ENCODE data around the gene COG4.

The COG4 gene

GRCh38 chr16:70468776-70469525 is 54.4 kb downstream of the COG4 start:
- peaks cover 0 to 2% of the 10 kb centered on the region in 2 experiments for H3K36me3 ChIP-seq (ENCODE audit: control insufficient read depth in 1 of 2, insufficient read depth in 2 of 2, low read length in 2 of 2)
- no peak overlapping the region for H4K12ac ChIP-seq (ENCODE audit: low read depth, low read length)
- H2AK5ac ChIP-seq (ENCODE audit: low read length): no peak overlapping the region
- no peak overlapping the region for H2BK120ac ChIP-seq (ENCODE audit: insufficient read depth, low read length, poor library complexity)
- no peak overlapping the region for H3K27ac ChIP-seq (ENCODE audit: low read depth, low read length)
- H2AFZ ChIP-seq (ENCODE audit: insufficient read depth, low read length, poor library complexity): no peak overlapping the region
- no peak overlapping the region for H4K91ac ChIP-seq (ENCODE audit: low read depth, low read length)
- H3K79me1 ChIP-seq (ENCODE audit: low read length): no peaks in the 10 kb centered on the region
- no peak overlapping the region for H2BK5ac ChIP-seq (ENCODE audit: low read depth, low read length, poor library complexity)
- no peaks in the 10 kb centered on the region for H3K9me3 ChIP-seq (ENCODE audit: insufficient read depth, low read depth, low read length)
- peaks cover 4 to 5% of the 10 kb centered on the region in 2 experiments for H3K4me1 ChIP-seq (ENCODE audit: control insufficient read depth in 1 of 2, insufficient read depth in 2 of 2, low read length in 2 of 2)
- H3K4ac ChIP-seq (ENCODE audit: low read depth, low read length): no peak overlapping the region
- no peak overlapping the region for H4K8ac ChIP-seq (ENCODE audit: low read depth, low read length)
- no peak overlapping the region for H3K4me2 ChIP-seq (ENCODE audit: low read length)
- no peak for DNase-seq
- H2BK12ac ChIP-seq (ENCODE audit: low read length): no peak overlapping the region
- no peak overlapping the region for H3K9ac ChIP-seq (ENCODE audit: low read length)
- no peak overlapping the region for H3K23ac ChIP-seq (ENCODE audit: low read length)
- no CpG with 5 or more reads among the region's 16 CpGs for WGBS (ENCODE audit: extremely low coverage, insufficient coverage, insufficient read length)
- no peaks in the 10 kb centered on the region for H3K79me2 ChIP-seq (ENCODE audit: control insufficient read depth, insufficient read depth, low read length, poor library complexity)
- no peak overlapping the region for H3K14ac ChIP-seq (ENCODE audit: low read length)
- no peak overlapping the region for H3K18ac ChIP-seq (ENCODE audit: low read length)
- no peak overlapping the region for H3K4me3 ChIP-seq (ENCODE audit: low read depth, low read length)
- no peaks in the 10 kb centered on the region for H3K27me3 ChIP-seq (ENCODE audit: insufficient read depth, low read length)

GRCh38 chr16:70467608-70468007 is 55.7 kb downstream of the COG4 start:
- Histone ChIP-seq H3K4ac (ENCODE audit: low read depth, low read length) (no peak overlapping the region), H3K9ac (ENCODE audit: low read length) (no peak overlapping the region), H3K27ac (ENCODE audit: low read depth, low read length) (no peak overlapping the region), H2BK120ac (ENCODE audit: insufficient read depth, low read length, poor library complexity) (no peak overlapping the region), H3K4me3 (ENCODE audit: low read depth, low read length) (no peak overlapping the region), H3K4me2 (ENCODE audit: low read length) (no peak overlapping the region), H4K91ac (ENCODE audit: low read depth, low read length) (no peak overlapping the region), H3K18ac (ENCODE audit: low read length) (no peak overlapping the region), H2AFZ (ENCODE audit: insufficient read depth, low read length, poor library complexity) (no peak overlapping the region), H3K27me3 (ENCODE audit: insufficient read depth, low read length) (no peaks in the 10 kb centered on the region), H4K8ac (ENCODE audit: low read depth, low read length) (no peak overlapping the region), H3K79me1 (ENCODE audit: low read length) (no peaks in the 10 kb centered on the region), H3K23ac (ENCODE audit: low read length) (no peak overlapping the region), H3K36me3 (ENCODE audit: control insufficient read depth in 1 of 2, insufficient read depth in 2 of 2, low read length in 2 of 2) (peaks cover 0 to 2% of the 10 kb centered on the region in 2 experiments), H2AK5ac (ENCODE audit: low read length) (no peak overlapping the region), H3K4me1 (ENCODE audit: control insufficient read depth in 1 of 2, insufficient read depth in 2 of 2, low read length in 2 of 2) (peaks cover 4 to 5% of the 10 kb centered on the region in 2 experiments), H2BK12ac (ENCODE audit: low read length) (no peak overlapping the region), H3K79me2 (ENCODE audit: control insufficient read depth, insufficient read depth, low read length, poor library complexity) (no peaks in the 10 kb centered on the region), H2BK5ac (ENCODE audit: low read depth, low read length, poor library complexity) (no peak overlapping the region), H3K9me3 (ENCODE audit: insufficient read depth, low read depth, low read length) (no peaks in the 10 kb centered on the region), H4K12ac (ENCODE audit: low read depth, low read length) (no peak overlapping the region), H3K14ac (ENCODE audit: low read length) (no peak overlapping the region)
- WGBS (ENCODE audit: extremely low coverage, insufficient coverage, insufficient read length): no CpG with 5 or more reads among the region's 8 CpGs
- DNase-seq: no peak

GRCh38 chr16:70467113-70467512 is 56.2 kb downstream of the COG4 start:
- Histone ChIP-seq H3K14ac (ENCODE audit: low read length) (no peak overlapping the region), H3K27me3 (ENCODE audit: insufficient read depth, low read length) (no peaks in the 10 kb centered on the region), H3K4ac (ENCODE audit: low read depth, low read length) (no peak overlapping the region), H4K91ac (ENCODE audit: low read depth, low read length) (no peak overlapping the region), H3K9ac (ENCODE audit: low read length) (no peak overlapping the region), H3K27ac (ENCODE audit: low read depth, low read length) (no peak overlapping the region), H3K4me3 (ENCODE audit: low read depth, low read length) (no peak overlapping the region), H2AFZ (ENCODE audit: insufficient read depth, low read length, poor library complexity) (no peak overlapping the region), H3K23ac (ENCODE audit: low read length) (no peak overlapping the region), H3K18ac (ENCODE audit: low read length) (no peak overlapping the region), H2BK5ac (ENCODE audit: low read depth, low read length, poor library complexity) (no peak overlapping the region), H3K36me3 (ENCODE audit: control insufficient read depth in 1 of 2, insufficient read depth in 2 of 2, low read length in 2 of 2) (peaks cover 0 to 2% of the 10 kb centered on the region in 2 experiments), H3K79me1 (ENCODE audit: low read length) (no peaks in the 10 kb centered on the region), H2BK120ac (ENCODE audit: insufficient read depth, low read length, poor library complexity) (no peak overlapping the region), H3K4me1 (ENCODE audit: control insufficient read depth in 1 of 2, insufficient read depth in 2 of 2, low read length in 2 of 2) (peaks cover 1 to 2% of the 10 kb centered on the region in 2 experiments), H3K9me3 (ENCODE audit: insufficient read depth, low read depth, low read length) (no peaks in the 10 kb centered on the region), H2BK12ac (ENCODE audit: low read length) (no peak overlapping the region), H3K79me2 (ENCODE audit: control insufficient read depth, insufficient read depth, low read length, poor library complexity) (no peaks in the 10 kb centered on the region), H3K4me2 (ENCODE audit: low read length) (no peak overlapping the region), H4K12ac (ENCODE audit: low read depth, low read length) (no peak overlapping the region), H4K8ac (ENCODE audit: low read depth, low read length) (no peak overlapping the region), H2AK5ac (ENCODE audit: low read length) (no peak overlapping the region)
- DNase-seq: no peak
- no CpG with 5 or more reads among the region's 11 CpGs for WGBS (ENCODE audit: extremely low coverage, insufficient coverage, insufficient read length)

- H2AFZ ChIP-seq (ENCODE audit: insufficient read depth, low read length, poor library complexity): no peak overlapping the region
- peaks cover 0 to 2% of the 10 kb centered on the region in 2 experiments for H3K36me3 ChIP-seq (ENCODE audit: control insufficient read depth in 1 of 2, insufficient read depth in 2 of 2, low read length in 2 of 2)
- H3K23ac ChIP-seq (ENCODE audit: low read length): no peak overlapping the region
- H3K9ac ChIP-seq (ENCODE audit: low read length): no peak overlapping the region
- no peak for DNase-seq
- no peaks in the 10 kb centered on the region for H3K9me3 ChIP-seq (ENCODE audit: insufficient read depth, low read depth, low read length)
- no peaks in the 10 kb centered on the region for H3K79me1 ChIP-seq (ENCODE audit: low read length)
- no peaks in the 10 kb centered on the region for H3K79me2 ChIP-seq (ENCODE audit: control insufficient read depth, insufficient read depth, low read length, poor library complexity)
- H3K27me3 ChIP-seq (ENCODE audit: insufficient read depth, low read length): no peaks in the 10 kb centered on the region
- H3K4me3 ChIP-seq (ENCODE audit: low read depth, low read length): no peak overlapping the region
- no peak overlapping the region for H2BK120ac ChIP-seq (ENCODE audit: insufficient read depth, low read length, poor library complexity)
- no peak overlapping the region for H3K4me2 ChIP-seq (ENCODE audit: low read length)
- no CpG with 5 or more reads among the region's 7 CpGs for WGBS (ENCODE audit: extremely low coverage, insufficient coverage, insufficient read length)
- H3K14ac ChIP-seq (ENCODE audit: low read length): no peak overlapping the region
- no peak overlapping the region for H4K12ac ChIP-seq (ENCODE audit: low read depth, low read length)
- no peak overlapping the region for H4K8ac ChIP-seq (ENCODE audit: low read depth, low read length)
- H2BK5ac ChIP-seq (ENCODE audit: low read depth, low read length, poor library complexity): no peak overlapping the region
- no peak overlapping the region for H3K27ac ChIP-seq (ENCODE audit: low read depth, low read length)
- H2BK12ac ChIP-seq (ENCODE audit: low read length): no peak overlapping the region
- no peak overlapping the region for H3K18ac ChIP-seq (ENCODE audit: low read length)
- no peak overlapping the region for H2AK5ac ChIP-seq (ENCODE audit: low read length)
- H4K91ac ChIP-seq (ENCODE audit: low read depth, low read length): no peak overlapping the region
- peaks cover 0 to 2% of the 10 kb centered on the region in 2 experiments for H3K4me1 ChIP-seq (ENCODE audit: control insufficient read depth in 1 of 2, insufficient read depth in 2 of 2, low read length in 2 of 2)
- H3K4ac ChIP-seq (ENCODE audit: low read depth, low read length): no peak overlapping the region
These were observed 56.6 kb downstream of the COG4 start for GRCh38 chr16:70466805-70467076.
